IPS-15b (cell line): ENCODE measurements around the gene TLR1.
"Not testable (repeated sequence)": the region's sequence is repeated elsewhere in the genome, so short reads cannot be mapped to it uniquely, and the experiment has no call there.

Source experiments
- H3K27me3 ChIP-seq: one replicate; pipeline ENCODE4 v1.6.1; 2013; ENCODE audit warnings: low read length; ENCODE audit not compliant: control insufficient read depth, insufficient read depth
- H3K36me3 ChIP-seq: one replicate; pipeline ENCODE4 v1.6.1; 2013; ENCODE audit warnings: low read length; ENCODE audit not compliant: control insufficient read depth, insufficient read depth
- H3K4me1 ChIP-seq: one replicate; pipeline ENCODE4 v1.6.1; 2013; ENCODE audit warnings: mild to moderate bottlenecking, low read length; ENCODE audit not compliant: control insufficient read depth, insufficient read depth
- H3K4me3 ChIP-seq: one replicate; pipeline ENCODE4 v1.5.1; 2013; ENCODE audit warnings: low read depth, low read length
- H3K9ac ChIP-seq: one replicate; pipeline ENCODE4 v1.6.1; 2013; ENCODE audit warnings: low read depth, mild to moderate bottlenecking, low read length
- H3K9me3 ChIP-seq: one replicate; pipeline ENCODE4 v1.6.1; 2013; ENCODE audit warnings: mild to moderate bottlenecking, low read length; ENCODE audit not compliant: control insufficient read depth, insufficient read depth

TLR1 gene

GRCh38 chr4:38822748-38823303 lies 18.2 kb upstream of the TLR1 start:
- Histone ChIP-seq H3K9me3 (no peaks in the 10 kb centered on the region), H3K27me3 (no peaks in the 10 kb centered on the region), H3K4me1 (no peaks in the 10 kb centered on the region), H3K4me3 (no peak overlapping the region), H3K9ac (no peak overlapping the region), H3K36me3 (no peaks in the 10 kb centered on the region)

DNA sequence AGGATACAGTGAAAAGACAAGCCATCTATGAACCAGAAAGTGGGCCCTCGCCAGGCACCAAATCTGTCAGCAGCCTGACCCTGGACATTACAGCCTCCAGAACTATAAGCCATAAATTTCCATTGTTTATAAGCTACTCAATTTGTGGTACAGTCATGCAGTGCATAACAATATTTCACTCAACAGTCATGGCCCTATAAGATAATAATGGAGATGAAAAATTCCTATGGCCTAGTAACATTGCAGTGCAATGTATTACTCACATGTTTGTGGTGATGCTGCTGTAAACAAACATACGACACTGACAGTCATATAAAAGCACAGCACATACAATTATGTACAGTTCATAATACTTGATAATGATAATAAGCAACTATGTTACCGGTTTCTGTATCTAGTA lies 17.1 kb upstream of the TLR1 start:
- H3K9ac ChIP-seq, result no peak overlapping the region
- H3K27me3 ChIP-seq, result no peaks in the 10 kb centered on the region
- H3K36me3 ChIP-seq, result no peaks in the 10 kb centered on the region
- H3K4me1 ChIP-seq, result no peaks in the 10 kb centered on the region
- no peaks in the 10 kb centered on the region for H3K9me3 ChIP-seq
- H3K4me3 ChIP-seq, result no peak overlapping the region

DNA sequence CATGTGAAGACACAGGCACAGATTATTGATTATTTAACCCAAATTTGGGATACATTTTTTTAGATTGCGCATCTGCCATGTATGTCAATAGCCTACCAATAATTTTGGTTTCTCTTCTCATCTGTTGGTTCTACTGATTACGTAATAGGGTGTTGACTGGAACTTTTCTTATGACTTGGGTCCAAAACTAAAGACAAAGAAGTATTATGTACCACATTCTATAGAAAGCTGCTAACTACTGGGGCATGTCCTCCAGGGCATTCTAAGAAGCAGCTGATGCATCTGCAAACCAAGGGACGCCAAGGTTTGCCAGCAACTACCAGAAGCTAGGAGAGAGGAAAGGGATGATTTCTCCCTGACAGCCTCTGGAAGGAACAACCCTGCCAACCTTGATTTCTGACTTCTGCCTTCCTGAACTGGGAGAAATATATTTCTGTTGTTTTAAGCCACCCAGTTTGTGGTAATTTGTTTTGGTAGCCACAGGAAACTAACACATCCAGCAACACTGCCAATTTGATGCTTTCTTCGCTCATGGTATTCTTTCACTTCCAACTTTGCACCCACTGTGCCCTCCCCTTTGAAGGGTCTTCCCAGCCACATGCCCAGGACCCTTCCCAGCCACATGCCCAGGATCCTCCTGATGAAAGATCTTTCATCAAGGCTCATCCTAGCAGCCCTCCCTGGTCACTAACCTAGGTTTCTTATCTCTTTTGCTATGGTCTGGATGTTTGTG lies 15.9 kb upstream of the TLR1 start:
- Histone ChIP-seq H3K36me3 (no peaks in the 10 kb centered on the region), H3K27me3 (no peaks in the 10 kb centered on the region), H3K4me1 (no peaks in the 10 kb centered on the region), H3K4me3 (no peak overlapping the region), H3K9ac (no peak overlapping the region), H3K9me3 (no peaks in the 10 kb centered on the region)

DNA sequence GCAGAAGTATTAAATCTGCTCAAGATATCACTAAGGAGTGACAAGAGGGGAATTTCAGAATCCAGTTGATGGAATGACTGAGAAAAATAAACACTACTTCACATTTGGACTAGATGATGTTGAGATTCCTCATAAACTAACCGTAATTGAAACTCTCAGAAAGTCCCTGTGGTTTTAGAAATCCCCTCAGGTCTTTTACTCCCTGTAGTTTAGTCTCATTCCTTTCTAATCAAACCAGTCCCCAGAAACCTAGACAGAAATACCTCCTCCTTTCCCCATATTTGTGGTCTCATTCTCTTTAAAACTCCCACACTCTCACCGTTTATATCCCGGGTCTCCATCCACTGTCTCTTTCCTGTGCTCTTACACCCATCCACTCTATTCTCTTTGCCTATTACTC lies 15.0 kb upstream of the TLR1 start:
- Histone ChIP-seq H3K9me3 (no peaks in the 10 kb centered on the region), H3K27me3 (no peaks in the 10 kb centered on the region), H3K4me1 (no peaks in the 10 kb centered on the region), H3K4me3 (no peak overlapping the region), H3K9ac (no peak overlapping the region), H3K36me3 (no peaks in the 10 kb centered on the region)

DNA sequence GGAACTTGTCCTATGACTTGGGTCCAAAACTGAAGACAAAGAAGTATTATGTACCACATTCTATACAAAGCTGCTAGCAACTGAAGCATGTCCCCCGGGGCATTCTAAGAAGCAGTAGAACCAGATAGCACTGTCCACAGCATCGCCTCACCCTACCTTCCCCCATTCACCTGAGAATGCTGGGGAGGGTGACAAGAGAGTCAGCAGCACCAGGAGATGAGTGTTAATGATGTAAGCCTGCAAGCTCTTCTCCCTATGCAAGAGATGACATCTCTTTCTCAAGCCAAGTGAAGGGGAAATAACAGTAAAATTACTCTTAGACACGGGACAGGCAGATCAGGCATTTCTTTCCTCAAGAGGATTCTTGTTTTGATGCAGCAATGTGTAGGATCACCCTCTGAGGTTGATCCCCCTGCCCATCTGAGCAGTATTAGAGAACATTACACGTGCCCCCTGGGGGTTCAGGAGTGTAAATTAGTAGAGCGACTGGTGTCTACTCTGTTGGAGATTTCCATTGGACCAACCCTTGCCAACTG lies 13.9 kb upstream of the TLR1 start:
- H3K9ac ChIP-seq, result no peak overlapping the region
- no peak overlapping the region for H3K4me3 ChIP-seq
- H3K9me3 ChIP-seq, result no peaks in the 10 kb centered on the region
- no peaks in the 10 kb centered on the region for H3K36me3 ChIP-seq
- no peaks in the 10 kb centered on the region for H3K27me3 ChIP-seq
- no peaks in the 10 kb centered on the region for H3K4me1 ChIP-seq

GRCh38 chr4:38815885-38816782 lies 11.5 kb upstream of the TLR1 start:
- Histone ChIP-seq H3K9me3 (no peaks in the 10 kb centered on the region), H3K9ac (no peak overlapping the region), H3K27me3 (no peaks in the 10 kb centered on the region), H3K4me3 (no peak overlapping the region), H3K36me3 (no peaks in the 10 kb centered on the region), H3K4me1 (no peaks in the 10 kb centered on the region)

- H3K36me3 ChIP-seq, result no peaks in the 10 kb centered on the region
- no peak overlapping the region for H3K9ac ChIP-seq
- no peak overlapping the region for H3K4me3 ChIP-seq
- H3K9me3 ChIP-seq, result no peaks in the 10 kb centered on the region
- no peaks in the 10 kb centered on the region for H3K4me1 ChIP-seq
- no peaks in the 10 kb centered on the region for H3K27me3 ChIP-seq
Observed at GRCh38 chr4:38814386-38814785, 9.8 kb upstream of the TLR1 start.

DNA sequence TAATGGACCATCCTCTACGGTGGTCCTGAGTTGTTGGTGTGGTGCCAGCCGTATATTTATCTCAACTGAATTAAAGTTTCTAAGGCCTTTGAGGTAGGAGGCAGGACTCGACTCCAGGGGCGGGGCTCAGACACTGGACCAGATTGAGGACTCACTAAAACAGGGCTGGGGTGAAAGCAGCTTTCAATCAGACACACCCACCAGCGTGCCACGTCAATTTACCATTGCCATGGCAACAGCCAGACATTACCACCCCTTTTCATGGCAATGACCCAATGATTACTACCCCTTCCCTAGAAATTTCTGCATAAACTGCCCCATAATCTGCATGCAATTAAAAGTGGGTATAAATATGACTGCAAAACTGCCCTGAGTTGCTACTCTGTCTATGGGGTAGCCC lies 6.7 kb upstream of the TLR1 start:
- H3K4me3 ChIP-seq, result no peak overlapping the region
- H3K9me3 ChIP-seq, result no peaks in the 10 kb centered on the region
- no peak overlapping the region for H3K9ac ChIP-seq
- no peaks in the 10 kb centered on the region for H3K4me1 ChIP-seq
- no peaks in the 10 kb centered on the region for H3K36me3 ChIP-seq
- H3K27me3 ChIP-seq, result no peaks in the 10 kb centered on the region

DNA sequence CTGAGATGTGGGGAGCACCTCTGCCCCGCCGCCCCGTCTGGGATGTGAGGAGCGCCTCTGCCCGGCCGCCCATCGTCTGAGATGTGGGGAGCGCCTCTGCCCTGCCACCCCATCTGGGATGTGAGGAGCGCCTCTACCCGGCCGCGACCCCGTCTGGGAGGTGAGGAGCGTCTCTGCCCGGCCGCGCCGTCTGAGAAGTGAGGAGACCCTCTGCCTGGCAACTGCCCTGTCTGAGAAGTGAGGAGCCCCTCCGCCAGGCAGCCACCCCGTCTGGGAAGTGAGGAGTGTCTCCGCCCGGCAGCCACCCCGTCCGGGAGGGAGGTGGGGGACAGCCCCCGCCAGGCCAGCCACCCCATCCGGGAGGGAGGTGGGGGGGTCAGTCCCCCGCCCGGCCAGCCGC lies 2.9 kb upstream of the TLR1 start:
- H3K9ac ChIP-seq, H3K9me3 ChIP-seq, H3K27me3 ChIP-seq, H3K4me3 ChIP-seq, H3K36me3 ChIP-seq, H3K4me1 ChIP-seq: not testable (repeated sequence)

- H3K27me3 ChIP-seq, H3K9ac ChIP-seq, H3K4me3 ChIP-seq, H3K36me3 ChIP-seq, H3K9me3 ChIP-seq, H3K4me1 ChIP-seq: not testable (repeated sequence)
Observed at GRCh38 chr4:38806251-38806650, 1.7 kb upstream of the TLR1 start.

DNA sequence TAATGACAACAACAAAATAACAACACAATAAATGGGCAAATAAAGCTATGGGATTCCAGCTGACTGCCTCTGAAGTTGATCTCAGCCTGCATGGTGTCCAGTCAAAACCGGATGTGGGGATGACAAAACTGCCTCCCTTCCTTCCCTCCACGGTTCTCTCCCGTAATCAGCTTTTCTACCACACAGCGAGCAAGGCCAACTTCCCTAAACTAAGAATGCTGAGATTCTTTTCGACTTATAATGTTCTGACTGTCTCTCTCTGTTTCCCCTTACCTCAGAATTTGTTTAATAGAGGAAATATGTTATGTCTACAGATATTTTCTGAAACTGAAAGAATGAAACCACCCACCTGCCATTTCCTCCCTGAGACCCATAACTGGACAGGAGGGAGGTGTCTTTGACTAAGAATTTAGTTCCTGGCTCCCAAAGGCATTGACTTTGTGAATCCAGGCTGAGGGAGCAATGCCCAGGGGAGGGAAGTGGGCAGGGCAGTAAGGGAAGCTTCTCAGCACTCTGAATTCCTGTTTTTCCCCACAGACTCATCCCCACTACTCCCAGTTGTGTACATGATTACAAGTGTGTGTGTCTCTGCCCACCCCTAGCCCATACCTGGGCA lies 1.0 kb upstream of the TLR1 start:
- H3K4me3 ChIP-seq, result no peak overlapping the region

More for the DNA sequence above, 1.0 kb upstream of the TLR1 start:
- H3K9me3 ChIP-seq, result peaks cover 5% of the 10 kb centered on the region
- no peaks in the 10 kb centered on the region for H3K27me3 ChIP-seq
- H3K36me3 ChIP-seq, result no peaks in the 10 kb centered on the region
- H3K4me1 ChIP-seq, result no peaks in the 10 kb centered on the region
- no peak overlapping the region for H3K9ac ChIP-seq
